Measurements from ENCODE around the gene GTF2H1. TPM values are rescaled to one million over a fixed set of nuclear protein-coding genes. Genes with fewer than 3 reads are reported as not detected.

GTF2H1 gene
- 10 to 100 TPM; 44.4 to 47.9 TPM for total RNA-seq

DNA sequence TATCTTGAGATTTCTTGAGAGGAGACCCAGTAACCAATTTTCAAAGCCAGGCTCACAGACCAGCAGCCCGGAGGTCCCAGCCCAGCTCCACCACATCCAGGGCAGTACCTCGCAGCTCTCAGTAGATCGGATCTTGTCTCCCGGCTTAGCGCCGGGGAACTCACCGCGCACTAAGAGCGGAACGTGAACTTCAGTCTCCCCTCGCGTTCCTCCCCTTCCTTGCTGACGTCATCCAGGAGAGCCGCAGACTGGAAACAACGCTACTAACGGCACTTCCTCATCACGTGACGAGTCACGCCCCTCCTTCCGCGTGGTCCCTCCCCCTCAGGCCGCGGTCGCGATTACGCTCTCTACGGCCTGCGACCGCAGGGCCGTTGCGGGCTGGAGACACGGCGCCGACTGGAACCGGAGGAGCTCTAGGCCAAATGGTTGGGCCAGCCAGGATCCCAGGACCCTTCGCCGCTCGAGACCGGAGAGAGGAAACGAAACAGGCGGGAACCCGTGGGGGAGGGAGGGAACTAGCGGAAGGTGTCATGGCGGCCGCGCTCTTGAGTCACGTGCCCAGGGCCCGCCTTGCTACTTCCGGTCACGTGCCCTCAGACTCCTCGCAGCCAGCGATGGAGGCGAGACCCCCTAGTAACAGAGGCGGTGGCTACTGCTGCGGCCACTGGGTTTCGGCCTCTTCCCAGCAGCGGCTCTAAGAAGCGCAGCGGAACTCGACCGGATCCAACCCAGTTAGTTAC is at the start of gene GTF2H1, which contains the start of gene HPS5:
Gene GTF2H1 (plus strand): TSS at position 599 of the 743 bp plus-strand sequence. CDS start 10,508 bp downstream, outside the sequence.
Gene HPS5 (minus strand): TSS at position 172 of the 743 bp plus-strand sequence. CDS start 4,282 bp downstream, outside the sequence.
- H3K4me1 Mint-ChIP-seq = peaks cover 51% of the 10 kb centered on the region
- DNase-seq = peak; percentile 93
- H3K27ac Mint-ChIP-seq = peak within 1 kb of the TSS; percentile 99
- no peaks in the 10 kb centered on the region for H3K27me3 Mint-ChIP-seq
- no peaks in the 10 kb centered on the region for H3K9me3 Mint-ChIP-seq
- ATAC-seq (ENCODE audit: low read depth) = peak; percentile 92
- POLR2A ChIA-PET = interaction anchor here (0.6 to 4.3 kb wide), 14 partner anchors 9 to 312 kb away, joined by 3 to 77 read pairs (median 5); partner anchors contain the start of genes LDHA, SAAL1, SPTY2D1 and TSG101
- H3K4me3 Mint-ChIP-seq = peak within 1 kb of the TSS; percentile 92
- peaks cover 17% of the 10 kb centered on the region for H3K36me3 Mint-ChIP-seq

DNA sequence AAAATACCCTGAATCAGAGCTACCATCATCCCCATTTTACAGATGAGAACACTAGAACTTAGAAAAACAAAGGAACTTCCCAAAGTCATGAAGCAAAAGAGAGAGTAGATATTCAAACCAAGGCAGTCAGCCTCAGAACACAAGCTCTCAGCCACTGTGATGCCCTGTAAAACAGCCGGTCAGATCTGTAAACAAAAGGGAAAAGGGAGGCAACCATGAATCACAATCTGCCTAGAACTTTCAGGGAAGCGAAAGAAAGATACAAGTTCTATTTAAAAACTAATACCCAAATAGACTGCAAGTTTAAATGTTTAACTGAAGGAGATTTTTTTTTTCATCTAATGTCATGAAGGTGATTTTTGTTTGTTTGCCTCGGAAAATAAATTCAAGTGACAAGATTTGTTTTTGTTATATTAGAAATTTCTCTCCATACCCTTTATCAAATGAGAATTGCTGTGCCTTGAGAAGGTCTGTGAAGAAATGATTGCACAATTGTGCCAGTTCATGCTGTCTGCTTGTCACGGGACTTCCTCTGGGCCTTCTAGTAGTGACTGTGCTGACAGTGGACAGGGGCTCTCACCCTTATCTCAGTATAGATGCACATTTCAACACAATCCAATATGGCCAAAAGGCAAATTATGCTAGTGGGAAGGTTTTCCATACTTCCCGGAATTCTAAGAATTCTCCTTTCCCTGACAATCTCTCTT is 44.6 kb upstream of the GTF2H1 start:
- POLR2A ChIA-PET = no interaction called here
- peaks cover 2% of the 10 kb centered on the region for H3K9me3 Mint-ChIP-seq
- H3K36me3 Mint-ChIP-seq = peaks cover 19% of the 10 kb centered on the region
- ATAC-seq (ENCODE audit: low read depth) (no peak), DNase-seq (no peak)
- H3K27ac Mint-ChIP-seq = no peak overlapping the region
- H3K4me1 Mint-ChIP-seq = peaks cover 6% of the 10 kb centered on the region
- H3K4me3 Mint-ChIP-seq = no peak overlapping the region
- peaks cover under 1% of the 10 kb centered on the region for H3K27me3 Mint-ChIP-seq

DNA sequence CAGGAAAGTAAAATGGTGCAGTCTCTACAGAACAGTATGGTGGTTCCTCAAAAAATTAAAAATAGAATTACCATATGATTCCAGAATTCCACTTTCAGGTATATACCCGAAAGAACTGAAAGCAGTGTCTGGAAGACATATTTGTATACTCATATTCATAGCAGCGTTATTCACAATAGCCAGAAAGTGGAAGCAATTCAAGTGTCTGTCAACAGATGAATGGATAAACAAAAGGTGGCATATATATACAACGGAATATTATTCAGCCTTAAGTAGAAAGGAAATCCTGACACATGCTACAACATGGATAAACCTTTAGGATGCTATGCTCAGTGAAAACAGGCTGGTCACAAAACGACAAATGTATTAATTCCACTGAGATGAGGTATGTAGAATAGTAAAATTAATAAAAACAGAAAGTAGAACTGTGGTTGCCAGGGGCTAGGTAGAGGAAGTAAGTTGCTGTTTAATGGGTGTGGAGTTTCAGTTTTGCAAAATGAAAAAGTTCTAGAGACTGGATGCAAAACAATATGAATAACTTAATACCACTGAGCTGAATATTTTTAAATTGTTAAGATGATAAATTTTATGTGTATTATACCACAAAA is 41.8 kb upstream of the GTF2H1 start:
- H3K27me3 Mint-ChIP-seq = no peaks in the 10 kb centered on the region
- H3K27ac Mint-ChIP-seq = peak overlapping the region; percentile 63
- peak overlapping the region; percentile 58 for H3K4me3 Mint-ChIP-seq
- H3K4me1 Mint-ChIP-seq = peaks cover 6% of the 10 kb centered on the region
- POLR2A ChIA-PET = no interaction called here
- ATAC-seq (ENCODE audit: low read depth) (peak; percentile 58), DNase-seq (no peak)
- H3K9me3 Mint-ChIP-seq = no peaks in the 10 kb centered on the region
- H3K36me3 Mint-ChIP-seq = peaks cover 22% of the 10 kb centered on the region

DNA sequence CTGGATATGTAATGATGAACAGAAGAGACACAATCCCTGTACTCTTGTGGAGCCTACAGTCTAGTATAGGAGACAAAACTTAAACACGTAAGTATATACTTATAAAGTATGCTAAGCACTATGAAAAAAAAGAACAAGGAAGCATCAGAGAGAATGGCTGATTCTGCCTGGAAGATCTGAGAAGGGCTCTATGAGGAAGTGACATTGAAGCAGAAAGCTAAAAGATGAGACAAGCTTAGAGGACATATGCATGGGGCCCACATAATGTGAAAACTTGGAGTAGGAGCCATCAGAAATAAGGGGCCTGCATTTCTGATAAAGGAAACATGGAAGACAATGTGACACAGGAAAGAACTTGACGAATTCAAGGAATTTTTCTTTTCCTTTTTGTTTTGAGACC is 39.7 kb upstream of the GTF2H1 start:
- ATAC-seq (ENCODE audit: low read depth) (no peak), DNase-seq (no peak)
- Mint-ChIP-seq H3K9me3 (no peaks in the 10 kb centered on the region), H3K4me1 (peaks cover 6% of the 10 kb centered on the region), H3K27me3 (no peaks in the 10 kb centered on the region), H3K27ac (no peak overlapping the region), H3K4me3 (no peak overlapping the region), H3K36me3 (peaks cover 31% of the 10 kb centered on the region)
- POLR2A ChIA-PET = no interaction called here

DNA sequence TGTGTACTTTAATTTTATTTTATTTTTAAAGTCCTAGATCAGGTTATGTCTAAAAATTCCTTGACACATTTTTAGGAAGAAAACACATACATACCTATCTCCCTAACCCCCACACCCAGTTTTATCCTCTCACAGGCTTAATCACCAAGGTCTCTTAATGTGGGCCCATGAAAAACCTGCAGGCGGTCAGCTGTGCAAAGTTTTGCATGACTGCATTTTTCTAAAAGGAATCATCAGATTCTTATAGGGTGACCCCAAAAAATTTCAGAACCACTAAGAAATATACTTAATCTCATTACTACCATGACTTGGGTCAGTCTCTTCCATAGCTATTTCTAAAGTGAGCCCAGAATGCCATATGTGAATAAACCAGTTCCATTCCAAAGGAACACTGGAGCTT is 36.5 kb upstream of the GTF2H1 start:
- no peaks in the 10 kb centered on the region for H3K9me3 Mint-ChIP-seq
- DNase-seq (no peak), ATAC-seq (ENCODE audit: low read depth) (no peak)
- no peaks in the 10 kb centered on the region for H3K27me3 Mint-ChIP-seq
- H3K27ac Mint-ChIP-seq = no peak overlapping the region
- no peaks in the 10 kb centered on the region for H3K4me1 Mint-ChIP-seq
- POLR2A ChIA-PET = no interaction called here
- H3K4me3 Mint-ChIP-seq = no peak overlapping the region
- peaks cover 31% of the 10 kb centered on the region for H3K36me3 Mint-ChIP-seq

GRCh38 chr11:18288911-18289310 is 33.5 kb upstream of the GTF2H1 start:
- Mint-ChIP-seq H3K9me3 (no peaks in the 10 kb centered on the region), H3K27ac (no peak overlapping the region), H3K36me3 (peaks cover 34% of the 10 kb centered on the region), H3K4me1 (no peaks in the 10 kb centered on the region), H3K27me3 (no peaks in the 10 kb centered on the region), H3K4me3 (no peak overlapping the region)
- DNase-seq (no peak), ATAC-seq (ENCODE audit: low read depth) (no peak)
- POLR2A ChIA-PET = no interaction called here

DNA sequence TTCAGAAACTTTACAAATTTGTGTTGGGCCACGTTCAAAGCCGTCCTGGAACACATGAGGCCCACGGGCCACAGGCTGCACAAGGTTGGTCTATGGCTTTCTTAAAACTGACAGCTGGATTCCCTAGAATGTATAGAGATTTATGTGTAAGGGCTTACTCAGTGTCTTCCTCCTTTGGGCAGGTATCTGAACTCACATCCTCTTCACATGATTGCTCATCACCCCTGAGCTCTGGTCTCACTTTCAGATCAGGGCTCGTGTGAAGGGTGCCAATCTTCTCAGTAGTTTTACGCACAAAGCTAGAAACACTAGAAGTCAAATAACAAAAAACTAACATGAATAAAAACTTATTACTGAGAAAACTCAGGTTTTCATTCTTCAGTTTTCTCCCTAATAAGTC is 27.5 kb upstream of the GTF2H1 start:
- no peak for ATAC-seq (ENCODE audit: low read depth)
- POLR2A ChIA-PET = interaction anchor here (0.8 to 0.9 kb wide), 2 partner anchors 99 to 102 kb away, joined by 3 read pairs; partner anchors contain the start of gene LDHA
- DNase-seq = no peak
- Mint-ChIP-seq H3K4me3 (no peak overlapping the region), H3K27me3 (no peaks in the 10 kb centered on the region), H3K36me3 (peaks cover 42% of the 10 kb centered on the region), H3K9me3 (no peaks in the 10 kb centered on the region), H3K27ac (no peak overlapping the region), H3K4me1 (no peaks in the 10 kb centered on the region)

GRCh38 chr11:18295316-18295715 is 27.1 kb upstream of the GTF2H1 start:
- Mint-ChIP-seq H3K4me3 (no peak overlapping the region), H3K36me3 (peaks cover 37% of the 10 kb centered on the region), H3K27ac (no peak overlapping the region), H3K9me3 (no peaks in the 10 kb centered on the region), H3K4me1 (no peaks in the 10 kb centered on the region), H3K27me3 (no peaks in the 10 kb centered on the region)
- DNase-seq = no peak
- ATAC-seq (ENCODE audit: low read depth) = no peak
- POLR2A ChIA-PET = interaction anchor here (0.6 to 0.9 kb wide), 2 partner anchors 10 to 99 kb away, joined by 3 read pairs; partner anchors contain the start of gene LDHA

- Mint-ChIP-seq H3K27ac (no peak overlapping the region), H3K27me3 (no peaks in the 10 kb centered on the region), H3K4me3 (no peak overlapping the region), H3K36me3 (peaks cover 27% of the 10 kb centered on the region), H3K4me1 (no peaks in the 10 kb centered on the region), H3K9me3 (no peaks in the 10 kb centered on the region)
- POLR2A ChIA-PET = interaction anchor here (1.4 kb wide), 1 partner anchor 22 kb away, joined by 3 read pairs; the partner anchor contains the start of genes GTF2H1 and HPS5
- no peak for ATAC-seq (ENCODE audit: low read depth)
- DNase-seq = no peak
Observed at GRCh38 chr11:18299721-18300120, 22.6 kb upstream of the GTF2H1 start.

DNA sequence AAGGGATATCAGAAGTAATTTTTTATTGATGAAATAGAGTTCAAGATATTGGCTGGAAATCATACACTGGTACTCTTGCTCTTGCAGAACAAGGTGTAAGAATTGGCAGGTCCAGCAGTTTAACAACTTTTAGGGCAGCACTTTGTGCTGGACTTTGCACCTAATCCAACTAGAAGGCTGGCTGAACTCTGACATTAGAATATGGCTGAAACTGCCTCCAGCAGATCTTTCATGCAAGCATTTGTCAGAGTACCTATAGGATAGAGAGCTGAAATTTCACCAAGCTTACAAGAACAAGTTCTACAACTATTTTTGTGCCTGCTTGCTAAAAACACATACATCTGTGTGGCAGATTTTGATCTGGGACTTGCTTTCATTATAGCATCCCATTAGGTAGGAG is 17.6 kb upstream of the GTF2H1 start:
- Mint-ChIP-seq H3K9me3 (no peaks in the 10 kb centered on the region), H3K4me3 (no peak overlapping the region), H3K36me3 (peaks cover 16% of the 10 kb centered on the region), H3K27ac (no peak overlapping the region), H3K27me3 (no peaks in the 10 kb centered on the region), H3K4me1 (no peaks in the 10 kb centered on the region)
- ATAC-seq (ENCODE audit: low read depth) (no peak), DNase-seq (no peak)
- POLR2A ChIA-PET = interaction anchor here (0.8 kb wide), 1 partner anchor 9 kb away, joined by 3 read pairs; no protein-coding TSS in a partner anchor

GRCh38 chr11:18307461-18308139 is 14.8 kb upstream of the GTF2H1 start:
- POLR2A ChIA-PET = interaction anchor here (1.4 kb wide), 1 partner anchor 15 kb away, joined by 4 read pairs; the partner anchor contains the start of genes GTF2H1 and HPS5
- peaks cover 12% of the 10 kb centered on the region for H3K36me3 Mint-ChIP-seq

DNA sequence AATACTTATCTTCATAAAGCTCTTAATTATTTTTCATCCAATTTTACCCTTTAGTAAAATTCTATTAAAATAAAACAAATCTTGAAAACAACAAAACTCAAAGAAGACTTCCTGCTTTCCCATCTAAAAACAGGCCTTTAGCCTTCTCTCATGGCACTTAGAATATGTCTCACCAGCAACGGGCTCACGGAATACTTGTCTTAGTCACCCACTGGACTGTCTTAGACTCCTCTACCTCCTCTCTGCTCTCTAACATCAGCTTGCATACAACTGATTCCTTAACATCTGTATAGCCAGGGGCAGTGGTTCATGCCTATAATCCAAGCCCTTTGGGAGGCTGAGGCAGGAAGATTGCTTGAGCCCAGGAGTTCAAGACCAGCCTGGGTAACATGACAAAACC is 14.1 kb upstream of the GTF2H1 start:
- Mint-ChIP-seq H3K27ac (no peak overlapping the region), H3K36me3 (peaks cover 12% of the 10 kb centered on the region), H3K4me1 (no peaks in the 10 kb centered on the region), H3K9me3 (no peaks in the 10 kb centered on the region), H3K4me3 (no peak overlapping the region), H3K27me3 (no peaks in the 10 kb centered on the region)
- DNase-seq (no peak), ATAC-seq (ENCODE audit: low read depth) (no peak)
- POLR2A ChIA-PET = no interaction called here

More at GRCh38 chr11:18307461-18308139, 14.8 kb upstream of the GTF2H1 start:
- no peak overlapping the region for H3K4me3 Mint-ChIP-seq
- H3K27me3 Mint-ChIP-seq = no peaks in the 10 kb centered on the region
- H3K27ac Mint-ChIP-seq = no peak overlapping the region
- no peaks in the 10 kb centered on the region for H3K9me3 Mint-ChIP-seq
- ATAC-seq (ENCODE audit: low read depth) (no peak), DNase-seq (no peak)
- H3K4me1 Mint-ChIP-seq = no peaks in the 10 kb centered on the region

DNA sequence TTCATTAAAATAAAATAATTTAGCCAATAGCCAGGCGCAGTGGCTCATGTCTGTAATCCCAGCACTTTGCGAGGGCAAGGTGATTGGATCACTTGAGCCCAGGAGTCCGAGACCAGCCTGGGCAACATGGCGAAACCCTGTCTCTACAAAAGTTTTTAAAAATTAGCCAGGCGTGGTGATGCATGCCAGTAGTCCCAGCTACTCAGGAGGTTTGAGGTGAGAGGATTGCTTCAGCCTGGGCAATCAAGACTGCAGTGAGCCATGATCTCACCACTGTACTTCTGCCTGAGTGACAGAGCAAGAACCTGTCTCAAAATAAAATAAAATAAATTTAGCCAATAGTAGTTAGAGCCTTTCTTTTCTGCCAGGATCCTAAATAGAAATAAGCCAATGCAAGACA is 12.7 kb upstream of the GTF2H1 start:
- no peak for ATAC-seq (ENCODE audit: low read depth)
- Mint-ChIP-seq H3K4me1 (no peaks in the 10 kb centered on the region), H3K27me3 (no peaks in the 10 kb centered on the region), H3K27ac (no peak overlapping the region), H3K9me3 (no peaks in the 10 kb centered on the region), H3K4me3 (no peak overlapping the region), H3K36me3 (peaks cover 12% of the 10 kb centered on the region)
- POLR2A ChIA-PET = no interaction called here
- no peak for DNase-seq

All from activated naive CD8-positive, alpha-beta T cell treated with anti-CD3 and anti-CD28 coated beads, Interleukin-2, amount 10 ng/mL, durations not matched to agents 7 days and 5 days (primary cell).